NB4 (cell line): ENCODE results near the gene FAM186B.

Source experiments
- MAX ChIP-seq: IDR thresholded peaks from 2 replicates; pipeline ENCODE4 v1.6.1; 2011; ENCODE audit warnings: low read depth, low read length
- POLR2A ChIP-seq: IDR thresholded peaks from 2 replicates; pipeline ENCODE4 v1.6.1; 2011; ENCODE audit warnings: mild to moderate bottlenecking; ENCODE audit not compliant: insufficient read length; ENCODE audit errors: extremely low read depth
- TF ChIP-seq, protein P1 (sequence below): IDR thresholded peaks from one replicate; pipeline ENCODE4 v1.5.1; 2012; ENCODE audit warnings: low read depth, low read length

DNA sequence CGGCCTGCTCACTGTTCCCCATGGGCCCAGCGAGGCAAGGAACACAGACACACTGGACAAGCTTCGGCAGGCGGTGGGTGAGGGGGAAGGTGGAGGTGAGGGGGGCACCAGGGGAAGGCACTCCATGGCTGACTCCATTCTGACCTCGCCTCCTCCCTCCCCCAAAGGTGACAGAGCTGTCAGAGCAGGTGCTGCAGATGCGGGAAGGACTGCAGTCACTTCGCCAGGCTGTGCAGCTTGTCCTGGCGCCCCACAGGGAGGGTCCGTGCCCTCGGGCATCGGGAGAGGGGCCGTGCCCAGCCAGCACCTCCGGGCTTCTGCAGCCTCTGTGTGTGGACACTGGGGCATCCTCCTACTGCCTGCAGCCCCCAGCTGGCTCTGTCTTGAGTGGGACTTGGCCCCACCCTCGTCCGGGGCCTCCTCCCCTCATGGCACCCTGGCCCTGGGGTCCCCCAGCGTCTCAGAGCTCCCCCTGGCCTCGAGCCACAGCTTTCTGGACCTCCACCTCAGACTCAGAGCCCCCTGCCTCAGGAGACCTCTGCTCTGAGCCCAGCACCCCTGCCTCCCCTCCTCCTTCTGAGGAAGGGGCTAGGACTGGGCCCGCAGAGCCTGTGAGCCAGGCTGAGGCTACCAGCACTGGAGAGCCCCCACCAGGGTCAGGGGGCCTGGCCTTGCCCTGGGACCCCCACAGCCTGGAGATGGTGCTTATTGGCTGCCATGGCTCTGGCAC, 48.1 kb downstream of the FAM186B start:
- TF ChIP-seq MAX (no peak), POLR2A (no peak)
- TF ChIP-seq, protein P1, sequence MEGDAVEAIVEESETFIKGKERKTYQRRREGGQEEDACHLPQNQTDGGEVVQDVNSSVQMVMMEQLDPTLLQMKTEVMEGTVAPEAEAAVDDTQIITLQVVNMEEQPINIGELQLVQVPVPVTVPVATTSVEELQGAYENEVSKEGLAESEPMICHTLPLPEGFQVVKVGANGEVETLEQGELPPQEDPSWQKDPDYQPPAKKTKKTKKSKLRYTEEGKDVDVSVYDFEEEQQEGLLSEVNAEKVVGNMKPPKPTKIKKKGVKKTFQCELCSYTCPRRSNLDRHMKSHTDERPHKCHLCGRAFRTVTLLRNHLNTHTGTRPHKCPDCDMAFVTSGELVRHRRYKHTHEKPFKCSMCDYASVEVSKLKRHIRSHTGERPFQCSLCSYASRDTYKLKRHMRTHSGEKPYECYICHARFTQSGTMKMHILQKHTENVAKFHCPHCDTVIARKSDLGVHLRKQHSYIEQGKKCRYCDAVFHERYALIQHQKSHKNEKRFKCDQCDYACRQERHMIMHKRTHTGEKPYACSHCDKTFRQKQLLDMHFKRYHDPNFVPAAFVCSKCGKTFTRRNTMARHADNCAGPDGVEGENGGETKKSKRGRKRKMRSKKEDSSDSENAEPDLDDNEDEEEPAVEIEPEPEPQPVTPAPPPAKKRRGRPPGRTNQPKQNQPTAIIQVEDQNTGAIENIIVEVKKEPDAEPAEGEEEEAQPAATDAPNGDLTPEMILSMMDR = no peak
